Heart left ventricle (tissue), 13 donors: ENCODE measurements around the gene KCNQ1.

ENCODE experiments used
- POLR2A ChIP-seq, 2 donors: fragments of 450-650 bp; IDR thresholded peaks; one replicate each; pipeline ENCODE4 v1.6.1; 2017; ENCODE audit warnings: antibody characterized with exemption in 2 of 2, mild to moderate bottlenecking in 2 of 2, moderate library complexity in 2 of 2
- TF ChIP-seq, protein P1 (sequence below), 12 donors: fragments of 200-600 bp; sonication (generic) in 4 of 12; IDR thresholded peaks; one replicate each; pipeline versions ENCODE4 v1.5.0 to v1.8.0; 2018 to 2022; ENCODE audit warnings: antibody characterized with exemption in 12 of 12, mild to moderate bottlenecking in 5 of 12
- donor health status: ischemic (EF 13 %, LVEDD 7.1; RV severe dilation, severe dysfunction).
- donor health status: DM: no; HTN: yes; CAD: no.
- donor health status: DM: no; HTN: no; CAD: no.
- donor health status: ischemic (EF 25% LVEDD 6.9; RV normal size, moderate dysfunction).
- donor health status: ischemic (EF 25% LVEDD 5.7; RV mildly dilated, moderate dysfunction).
- donor health status: ischemic (EF 35%, LVEDD 5.7; RV mildly dilated, moderate dysfunction).
- donor health status: nonischemic (EF 11% LVEDD 7.7; RV severe dilation, severe dysfunction).
- donor health status: DM: yes; HTN: yes; CAD: no.
- donor health status: PGD.
- donor health status: ischemic (EF 29% LVEDD 5.4; RV normal size, mild dysfunction).
- donor health status: nonischemic (EF 23%, LVEDD 6.1; RV moderate dilation, normal function).

DNA sequence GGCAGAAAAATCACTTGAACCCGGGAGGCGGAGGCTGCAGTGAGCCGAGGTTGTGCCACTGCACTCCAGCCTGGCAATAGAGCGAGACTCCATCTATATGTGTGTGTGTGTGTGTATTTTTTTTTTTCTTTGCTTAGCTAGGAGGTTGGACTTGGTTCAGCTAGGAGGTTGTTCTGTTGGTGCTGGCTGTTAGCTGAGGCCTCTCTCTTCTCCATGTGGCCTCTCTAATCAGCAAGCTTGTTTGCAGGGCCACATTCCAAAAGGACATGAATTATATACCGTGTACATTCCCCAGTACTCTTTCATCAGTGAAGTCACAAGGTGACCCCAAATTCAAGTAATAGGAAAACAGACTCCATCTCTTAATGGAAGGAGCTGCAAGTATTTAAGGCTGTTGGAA, 322.3 kb downstream of the KCNQ1 start:
- TF ChIP-seq POLR2A (IDR thresholded peaks at IDR 0.05) = no peak
- TF ChIP-seq, protein P1, sequence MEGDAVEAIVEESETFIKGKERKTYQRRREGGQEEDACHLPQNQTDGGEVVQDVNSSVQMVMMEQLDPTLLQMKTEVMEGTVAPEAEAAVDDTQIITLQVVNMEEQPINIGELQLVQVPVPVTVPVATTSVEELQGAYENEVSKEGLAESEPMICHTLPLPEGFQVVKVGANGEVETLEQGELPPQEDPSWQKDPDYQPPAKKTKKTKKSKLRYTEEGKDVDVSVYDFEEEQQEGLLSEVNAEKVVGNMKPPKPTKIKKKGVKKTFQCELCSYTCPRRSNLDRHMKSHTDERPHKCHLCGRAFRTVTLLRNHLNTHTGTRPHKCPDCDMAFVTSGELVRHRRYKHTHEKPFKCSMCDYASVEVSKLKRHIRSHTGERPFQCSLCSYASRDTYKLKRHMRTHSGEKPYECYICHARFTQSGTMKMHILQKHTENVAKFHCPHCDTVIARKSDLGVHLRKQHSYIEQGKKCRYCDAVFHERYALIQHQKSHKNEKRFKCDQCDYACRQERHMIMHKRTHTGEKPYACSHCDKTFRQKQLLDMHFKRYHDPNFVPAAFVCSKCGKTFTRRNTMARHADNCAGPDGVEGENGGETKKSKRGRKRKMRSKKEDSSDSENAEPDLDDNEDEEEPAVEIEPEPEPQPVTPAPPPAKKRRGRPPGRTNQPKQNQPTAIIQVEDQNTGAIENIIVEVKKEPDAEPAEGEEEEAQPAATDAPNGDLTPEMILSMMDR (IDR thresholded peaks at IDR 0.05) = no peak
